ENCODE data around the gene SMARCA1. TPM values are rescaled to one million over a fixed set of nuclear protein-coding genes. Genes with fewer than 3 reads are reported as not detected.

SMARCA1 gene
- total and polyA plus RNA-seq, 2 experiments from 2014 or later: 30.1 to 51.8 TPM

GRCh38 chrX:129427267-129427666 is 96.0 kb downstream of the SMARCA1 start:
- Histone ChIP-seq H3K9me2 (ENCODE audit: insufficient read depth) (no peaks in the 10 kb centered on the region), H3K27ac (ENCODE audit: low read depth) (no peak overlapping the region), H2AFZ (no peak overlapping the region), H3K27me3 (ENCODE audit: insufficient read depth) (no peaks in the 10 kb centered on the region), H3F3A (replicated peaks; ENCODE audit: low read depth) (no peaks in the 10 kb centered on the region), H3K4me1 (ENCODE audit: insufficient read depth) (no peaks in the 10 kb centered on the region), H3K4me3 (no peak overlapping the region), H3K4me2 (no peak overlapping the region), H3K79me2 (replicated peaks; ENCODE audit: insufficient read depth) (no peaks in the 10 kb centered on the region), H3K36me3 (ENCODE audit: insufficient read depth) (no peaks in the 10 kb centered on the region), H4K20me1 (replicated peaks; ENCODE audit: insufficient read depth) (no peaks in the 10 kb centered on the region)
- Mint-ChIP-seq H3K27me3 (ENCODE audit: insufficient read depth, low read depth, poor library complexity) (peaks cover 6% of the 10 kb centered on the region), H3K9me3 (peaks cover 62% of the 10 kb centered on the region), H3K4me3 (no peak overlapping the region), H3K27ac (no peak overlapping the region), H3K4me1 (no peaks in the 10 kb centered on the region), H3K36me3 (ENCODE audit: low read depth) (peaks cover 62% of the 10 kb centered on the region)
- TF ChIP-seq JUNB (IDR thresholded peaks at IDR 0.05; ENCODE audit: unreplicated experiment) (no peak), NANOG (IDR thresholded peaks at IDR 0.05; ENCODE audit: borderline replicate concordance) (no peak), CREB1 (CRISPR knock-in tag; IDR thresholded peaks at IDR 0.05; ENCODE audit: low read depth) (no peak), ZNF114 (CRISPR knock-in tag; IDR thresholded peaks at IDR 0.05) (no peak), POLR2AphosphoS5 (IDR thresholded peaks at IDR 0.05; ENCODE audit: low read depth) (no peak), STAT1 (IDR thresholded peaks at IDR 0.05; ENCODE audit: unreplicated experiment) (no peak), ZNF331 (CRISPR knock-in tag; IDR thresholded peaks at IDR 0.05; ENCODE audit: low read depth) (no peak), REST (IDR thresholded peaks at IDR 0.05; ENCODE audit: unreplicated experiment) (no peak), ETS1 (IDR thresholded peaks at IDR 0.05) (no peak), EZH2 (IDR thresholded peaks at IDR 0.05; ENCODE audit: low read depth, unreplicated experiment) (no peak), ZNF462 (CRISPR knock-in tag; IDR thresholded peaks at IDR 0.05) (no peak), EZH2phosphoT487 (IDR thresholded peaks at IDR 0.05; ENCODE audit: unreplicated experiment) (no peak)
- TF ChIP-seq, protein P1, sequence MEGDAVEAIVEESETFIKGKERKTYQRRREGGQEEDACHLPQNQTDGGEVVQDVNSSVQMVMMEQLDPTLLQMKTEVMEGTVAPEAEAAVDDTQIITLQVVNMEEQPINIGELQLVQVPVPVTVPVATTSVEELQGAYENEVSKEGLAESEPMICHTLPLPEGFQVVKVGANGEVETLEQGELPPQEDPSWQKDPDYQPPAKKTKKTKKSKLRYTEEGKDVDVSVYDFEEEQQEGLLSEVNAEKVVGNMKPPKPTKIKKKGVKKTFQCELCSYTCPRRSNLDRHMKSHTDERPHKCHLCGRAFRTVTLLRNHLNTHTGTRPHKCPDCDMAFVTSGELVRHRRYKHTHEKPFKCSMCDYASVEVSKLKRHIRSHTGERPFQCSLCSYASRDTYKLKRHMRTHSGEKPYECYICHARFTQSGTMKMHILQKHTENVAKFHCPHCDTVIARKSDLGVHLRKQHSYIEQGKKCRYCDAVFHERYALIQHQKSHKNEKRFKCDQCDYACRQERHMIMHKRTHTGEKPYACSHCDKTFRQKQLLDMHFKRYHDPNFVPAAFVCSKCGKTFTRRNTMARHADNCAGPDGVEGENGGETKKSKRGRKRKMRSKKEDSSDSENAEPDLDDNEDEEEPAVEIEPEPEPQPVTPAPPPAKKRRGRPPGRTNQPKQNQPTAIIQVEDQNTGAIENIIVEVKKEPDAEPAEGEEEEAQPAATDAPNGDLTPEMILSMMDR (conservative IDR thresholded peaks at IDR 0.05; ENCODE audit: low read depth in 2 of 2): no peak
- ATAC-seq (no peak), DNase-seq (ENCODE audit: low spot score) (no peak)
